Breast epithelium (tissue), 4 donors: Measurements from ENCODE around the gene SDR9C7. TPM values are rescaled to one million over a fixed set of nuclear protein-coding genes. Genes with fewer than 3 reads are reported as not detected.
"Not testable (repeated sequence)": the region's sequence is repeated elsewhere in the genome, so short reads cannot be mapped to it uniquely, and the experiment has no call there.

ENCODE experiments used
- DNase-seq, 2 donors: peaks; one replicate each; pipeline ENCODE4 v3.0.0-alpha.2; 2019; ENCODE audit warnings: low spot score in 2 of 2
- H3K27ac ChIP-seq, 2 donors: fragments of 200-600 bp; sonication (generic) in 1 of 2; one replicate each; pipeline ENCODE4 v1.5.1; 2016 to 2019; ENCODE audit warnings: mild to moderate bottlenecking in 1 of 2
- H3K27me3 ChIP-seq, 2 donors: fragments of 200-600 bp; sonication (generic) in 1 of 2; one replicate each; pipeline versions ENCODE4 v1.5.1 to v1.6.0; 2017 to 2019; ENCODE audit warnings: control low read depth in 1 of 2, mild to moderate bottlenecking in 1 of 2
- H3K36me3 ChIP-seq: fragments of 200-600 bp; one replicate; pipeline ENCODE4 v1.5.1; 2019
- H3K4me1 ChIP-seq, 2 donors: fragments of 200-600 bp; sonication (generic); one replicate each; pipeline ENCODE4 v1.5.1; 2016 to 2019; ENCODE audit warnings: control low read depth in 1 of 2
- H3K4me3 ChIP-seq, 3 donors: fragments of 200-600 bp; sonication (generic); 1 replicate in 2 of 3; 2 replicates in 1 of 3; pipeline ENCODE4 v1.5.1; 2016 to 2019; ENCODE audit warnings: mild to moderate bottlenecking in 3 of 3, moderate library complexity in 2 of 3
- H3K9me3 ChIP-seq, 2 donors: fragments of 200-600 bp; sonication (generic) in 1 of 2; one replicate each; pipeline ENCODE4 v1.5.1; 2016 to 2019; ENCODE audit warnings: control low read depth in 1 of 2
- POLR2A ChIP-seq: fragments of 450-650 bp; IDR thresholded peaks from one replicate; pipeline ENCODE4 v1.6.1; 2016; ENCODE audit warnings: antibody characterized with exemption, mild to moderate bottlenecking, moderate library complexity
- POLR2AphosphoS5 ChIP-seq, 3 donors: sonication (generic); formaldehyde crosslinking; IDR thresholded peaks; one replicate each; pipeline ENCODE4 v1.6.1; 2017; ENCODE audit warnings: antibody characterized with exemption in 3 of 3
- intact Hi-C: fragments of 100-400 bp; cut with DNase I; formaldehyde crosslinking; loops from one replicate; pipeline ENCODE4 v1.15.1; 2023; ENCODE audit warnings: low total_unique reads
- total RNA-seq, 3 donors: library from RNA; depleted of rRNA; stranded (reverse); fragments of >200 nt; gene quantifications; one replicate each; pipeline ENCODE4 v1.1.0, GENCODE V29; 2016
- TF ChIP-seq, protein P1 (sequence below), 3 donors: fragments of 450-650 bp; IDR thresholded peaks; one replicate each; pipeline ENCODE4 v1.5.1; 2016 to 2017; ENCODE audit warnings: antibody characterized with exemption in 3 of 3, mild to moderate bottlenecking in 3 of 3, moderate library complexity in 3 of 3

The SDR9C7 gene
- total RNA-seq: not detected

DNA sequence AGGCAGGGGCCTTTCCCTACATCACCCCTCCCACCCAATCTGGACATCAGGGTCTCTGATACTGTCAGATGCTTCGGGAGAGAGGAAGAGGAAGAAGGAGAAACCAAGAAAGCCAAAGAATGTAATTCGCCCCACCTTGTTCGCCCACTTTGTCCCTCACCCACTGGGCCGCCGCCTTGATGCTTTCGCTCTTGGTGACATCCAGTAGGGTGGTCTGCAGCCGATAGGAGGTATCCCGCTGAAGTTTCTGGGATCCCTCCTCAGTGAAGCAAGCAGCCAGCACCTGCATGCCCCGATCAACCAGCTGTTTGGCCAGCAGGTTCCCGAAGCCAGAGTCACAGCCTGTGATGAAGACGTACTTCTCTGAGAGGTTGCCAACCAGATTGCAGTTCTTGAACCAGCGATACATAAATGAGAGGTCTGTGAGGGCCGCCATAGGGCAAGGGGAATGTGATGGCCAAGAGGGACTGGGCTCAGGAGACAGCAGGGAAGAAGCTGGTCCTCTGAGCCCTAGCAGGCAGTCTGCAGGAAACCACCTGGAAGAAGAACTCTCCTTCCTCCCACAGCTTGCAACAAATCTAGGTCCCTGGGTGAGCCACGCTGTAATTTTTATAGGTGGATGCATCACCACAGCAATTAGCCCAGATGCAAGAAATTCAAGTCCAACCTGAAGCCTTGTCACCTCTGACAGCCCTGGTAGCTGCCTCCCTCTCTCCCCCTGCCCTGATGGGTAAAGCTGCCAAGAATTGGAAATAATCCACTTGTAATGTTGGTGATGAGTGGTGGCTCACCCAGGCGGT lies at the start of gene SDR9C7:
SDR9C7 (minus strand) TSS at position 583 of the 800 bp plus-strand sequence; CDS start at position 436, 147 bp downstream.
- Histone ChIP-seq H3K27me3 (no peaks in the 10 kb centered on the region), H3K4me3 (no peak within 1 kb of the TSS), H3K27ac (no peak within 1 kb of the TSS)

DNA sequence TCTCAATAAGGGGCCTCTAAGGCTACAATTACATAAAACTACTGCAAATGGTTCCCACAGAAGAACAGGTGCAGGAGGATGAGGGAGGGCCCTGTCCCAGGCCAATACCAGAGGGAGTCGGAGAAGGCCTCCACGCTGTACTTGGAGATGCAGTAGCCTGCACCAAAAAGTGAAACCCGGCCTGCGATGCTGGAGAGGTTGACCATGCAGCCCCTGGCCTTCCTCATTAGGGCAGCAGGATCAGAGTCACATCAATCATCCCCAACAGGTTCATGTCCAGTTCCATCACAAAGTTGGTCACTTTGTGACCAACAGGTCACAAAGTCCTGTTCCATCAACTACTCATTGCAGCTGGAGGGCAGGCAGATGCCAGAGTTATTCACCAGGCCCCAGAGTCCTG lies 49.2 kb upstream of the SDR9C7 start:
- Histone ChIP-seq H3K4me1 (peaks cover 0 to 6% of the 10 kb centered on the region in 2 donors), H3K27ac (no peak overlapping the region), H3K4me3 (no peak overlapping the region), H3K27me3 (no peaks in the 10 kb centered on the region), H3K9me3 (no peaks in the 10 kb centered on the region), H3K36me3 (no peaks in the 10 kb centered on the region)
- intact Hi-C loops: no loop called here
- TF ChIP-seq POLR2AphosphoS5 (IDR thresholded peaks at IDR 0.05): no peak
- TF ChIP-seq, protein P1, sequence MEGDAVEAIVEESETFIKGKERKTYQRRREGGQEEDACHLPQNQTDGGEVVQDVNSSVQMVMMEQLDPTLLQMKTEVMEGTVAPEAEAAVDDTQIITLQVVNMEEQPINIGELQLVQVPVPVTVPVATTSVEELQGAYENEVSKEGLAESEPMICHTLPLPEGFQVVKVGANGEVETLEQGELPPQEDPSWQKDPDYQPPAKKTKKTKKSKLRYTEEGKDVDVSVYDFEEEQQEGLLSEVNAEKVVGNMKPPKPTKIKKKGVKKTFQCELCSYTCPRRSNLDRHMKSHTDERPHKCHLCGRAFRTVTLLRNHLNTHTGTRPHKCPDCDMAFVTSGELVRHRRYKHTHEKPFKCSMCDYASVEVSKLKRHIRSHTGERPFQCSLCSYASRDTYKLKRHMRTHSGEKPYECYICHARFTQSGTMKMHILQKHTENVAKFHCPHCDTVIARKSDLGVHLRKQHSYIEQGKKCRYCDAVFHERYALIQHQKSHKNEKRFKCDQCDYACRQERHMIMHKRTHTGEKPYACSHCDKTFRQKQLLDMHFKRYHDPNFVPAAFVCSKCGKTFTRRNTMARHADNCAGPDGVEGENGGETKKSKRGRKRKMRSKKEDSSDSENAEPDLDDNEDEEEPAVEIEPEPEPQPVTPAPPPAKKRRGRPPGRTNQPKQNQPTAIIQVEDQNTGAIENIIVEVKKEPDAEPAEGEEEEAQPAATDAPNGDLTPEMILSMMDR (IDR thresholded peaks at IDR 0.05): no peak
- TF ChIP-seq POLR2A: no peak
- DNase-seq: no peak

More for the DNA sequence above, at the start of gene SDR9C7:
- no peak for TF ChIP-seq POLR2A
- TF ChIP-seq, protein P1 (IDR thresholded peaks at IDR 0.05): no peak
- TF ChIP-seq POLR2AphosphoS5 (IDR thresholded peaks at IDR 0.05): no peak
- H3K36me3 ChIP-seq: no peaks in the 10 kb centered on the region
- no peak for DNase-seq
- intact Hi-C loops: no loop called here
- H3K4me1 ChIP-seq: no peaks in the 10 kb centered on the region
- H3K9me3 ChIP-seq: no peaks in the 10 kb centered on the region

DNA sequence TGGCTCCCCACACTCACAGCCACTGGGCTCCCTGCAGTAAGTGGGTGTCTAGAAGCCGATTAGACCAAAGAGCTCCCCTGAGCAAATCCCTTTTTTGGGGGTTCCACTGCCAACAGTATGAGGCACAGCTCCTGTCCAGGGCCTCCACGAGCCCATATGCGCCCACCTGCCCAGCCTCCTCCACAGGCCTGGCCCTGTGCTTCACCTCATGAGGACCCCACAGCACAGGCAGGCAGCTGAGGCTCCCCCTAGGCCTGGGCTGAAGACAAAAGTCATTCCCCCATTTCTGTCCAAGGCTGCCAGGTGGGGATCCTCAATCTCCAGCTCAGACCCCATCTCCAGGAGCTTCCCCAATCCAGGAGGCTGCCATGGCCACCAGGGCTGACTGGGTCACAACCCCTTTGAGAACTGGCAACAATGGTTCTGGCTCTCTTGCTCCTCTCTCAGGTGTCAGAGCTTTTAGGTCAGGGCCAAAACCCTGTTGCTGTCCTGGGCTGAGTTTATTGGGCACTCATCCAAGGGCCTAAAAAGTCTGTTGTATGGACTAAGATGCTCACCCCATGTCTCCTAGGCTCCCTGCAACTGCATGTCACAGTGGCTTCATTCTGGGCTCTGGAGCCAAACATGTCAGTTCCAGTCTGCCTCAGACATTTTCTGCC lies 48.5 kb upstream of the SDR9C7 start:
- intact Hi-C loops, H3K27ac ChIP-seq, H3K36me3 ChIP-seq, DNase-seq, H3K9me3 ChIP-seq, H3K4me3 ChIP-seq, H3K4me1 ChIP-seq, H3K27me3 ChIP-seq: not testable (repeated sequence)

DNA sequence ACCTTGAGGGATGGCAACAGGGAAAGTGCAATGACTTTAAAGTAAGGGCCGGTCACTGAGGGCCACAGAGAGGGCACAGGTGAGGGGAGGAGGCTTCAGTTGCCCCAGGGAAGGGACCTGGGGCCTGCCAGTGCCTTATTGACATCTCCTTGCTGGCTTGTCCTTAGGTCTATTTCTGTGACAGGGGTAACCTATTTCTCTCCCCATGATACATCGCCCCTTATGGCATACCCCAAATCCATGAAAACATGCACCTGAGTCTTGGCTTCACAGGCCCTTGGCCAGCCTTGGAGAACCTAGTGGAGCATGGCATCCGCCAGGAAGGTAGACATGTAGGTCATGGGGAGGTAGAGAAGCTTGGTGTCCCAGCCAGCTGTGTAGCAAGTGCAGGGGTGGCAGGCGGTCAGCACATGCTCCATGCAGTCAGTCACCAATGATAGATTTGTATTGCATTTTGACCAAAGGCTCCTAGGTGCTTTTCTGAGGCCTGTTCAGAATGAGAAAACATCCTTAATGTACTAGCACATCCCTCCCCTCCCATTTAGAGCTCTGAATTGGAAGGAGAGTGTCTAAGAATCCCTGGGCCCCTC lies 46.8 kb upstream of the SDR9C7 start:
- peaks cover 0 to 1% of the 10 kb centered on the region in 2 donors for H3K4me1 ChIP-seq
- H3K4me3 ChIP-seq: no peak overlapping the region
- no peaks in the 10 kb centered on the region for H3K9me3 ChIP-seq
- no peaks in the 10 kb centered on the region for H3K27me3 ChIP-seq
- DNase-seq: no peak
- TF ChIP-seq POLR2A (no peak), POLR2AphosphoS5 (IDR thresholded peaks at IDR 0.05) (no peak)
- TF ChIP-seq, protein P1 (IDR thresholded peaks at IDR 0.05): no peak
- intact Hi-C loops: no loop called here
- no peak overlapping the region for H3K27ac ChIP-seq
- H3K36me3 ChIP-seq: no peaks in the 10 kb centered on the region

DNA sequence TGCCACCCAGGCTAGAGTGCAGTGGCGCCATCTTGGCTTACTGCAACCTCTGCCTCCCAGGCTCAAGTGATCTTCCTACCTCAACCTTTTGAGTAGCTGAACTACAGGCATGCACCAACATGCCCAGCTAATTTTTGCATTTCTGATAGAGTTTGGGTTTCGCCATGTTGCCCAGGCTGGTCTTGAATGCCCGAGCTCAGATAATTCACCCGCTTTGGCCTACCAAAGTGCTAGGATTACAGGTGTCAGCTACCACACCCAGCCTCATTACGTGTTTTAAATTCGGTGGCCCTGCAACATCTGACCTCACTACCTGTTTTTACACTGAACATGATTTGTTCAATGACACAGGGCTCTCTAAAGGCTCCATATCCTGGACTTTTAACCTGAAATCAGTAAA lies 46.1 kb upstream of the SDR9C7 start:
- DNase-seq: no peak
- H3K27ac ChIP-seq: no peak overlapping the region
- H3K27me3 ChIP-seq: no peaks in the 10 kb centered on the region
- no peak for TF ChIP-seq POLR2A
- TF ChIP-seq, protein P1 (IDR thresholded peaks at IDR 0.05): no peak
- no peak overlapping the region for H3K4me3 ChIP-seq
- H3K4me1 ChIP-seq: no peaks in the 10 kb centered on the region
- intact Hi-C loops: no loop called here
- H3K9me3 ChIP-seq: no peaks in the 10 kb centered on the region
- no peaks in the 10 kb centered on the region for H3K36me3 ChIP-seq
